Thoracic aorta endothelial cell (primary cell): Measurements from ENCODE around the gene NBPF20. TPM values are rescaled to one million over a fixed set of nuclear protein-coding genes. Genes with fewer than 3 reads are reported as not detected.
A peak's percentile ranks its signal among the peaks of the same experiment; 100 is the strongest.

Experiments used
- small RNA-seq: library from RNA; depleted of rRNA; stranded (forward); fragments of <200 nt; gene quantifications from one replicate; pipeline ENCODE3, GENCODE V24; 2012
- total RNA-seq: library from RNA; depleted of rRNA; stranded (reverse); fragments of >200 nt; gene quantifications from 2 replicates; pipeline ENCODE4 v1.2.3, GENCODE V29; 2012

The NBPF20 gene, protein sequence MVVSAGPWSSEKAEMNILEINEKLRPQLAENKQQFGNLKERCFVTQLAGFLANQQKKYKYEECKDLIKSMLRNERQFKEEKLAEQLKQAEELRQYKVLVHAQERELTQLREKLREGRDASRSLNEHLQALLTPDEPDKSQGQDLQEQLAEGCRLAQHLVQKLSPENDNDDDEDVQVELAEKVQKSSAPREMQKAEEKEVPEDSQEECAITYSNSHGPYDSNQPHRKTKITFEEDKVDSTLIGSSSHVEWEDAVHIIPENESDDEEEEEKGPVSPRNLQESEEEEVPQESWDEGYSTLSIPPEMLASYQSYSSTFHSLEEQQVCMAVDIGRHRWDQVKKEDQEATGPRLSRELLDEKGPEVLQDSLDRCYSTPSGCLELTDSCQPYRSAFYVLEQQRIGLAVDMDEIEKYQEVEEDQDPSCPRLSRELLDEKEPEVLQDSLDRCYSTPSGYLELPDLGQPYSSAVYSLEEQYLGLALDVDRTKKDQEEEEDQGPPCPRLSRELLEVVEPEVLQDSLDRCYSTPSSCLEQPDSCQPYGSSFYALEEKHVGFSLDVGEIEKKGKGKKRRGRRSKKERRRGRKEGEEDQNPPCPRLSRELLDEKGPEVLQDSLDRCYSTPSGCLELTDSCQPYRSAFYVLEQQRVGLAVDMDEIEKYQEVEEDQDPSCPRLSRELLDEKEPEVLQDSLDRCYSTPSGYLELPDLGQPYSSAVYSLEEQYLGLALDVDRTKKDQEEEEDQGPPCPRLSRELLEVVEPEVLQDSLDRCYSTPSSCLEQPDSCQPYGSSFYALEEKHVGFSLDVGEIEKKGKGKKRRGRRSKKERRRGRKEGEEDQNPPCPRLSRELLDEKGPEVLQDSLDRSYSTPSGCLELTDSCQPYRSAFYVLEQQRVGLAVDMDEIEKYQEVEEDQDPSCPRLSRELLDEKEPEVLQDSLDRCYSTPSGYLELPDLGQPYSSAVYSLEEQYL (N-terminal part only)
- 2.5 and 3.7 TPM in 2 replicates for total RNA-seq

DNA sequence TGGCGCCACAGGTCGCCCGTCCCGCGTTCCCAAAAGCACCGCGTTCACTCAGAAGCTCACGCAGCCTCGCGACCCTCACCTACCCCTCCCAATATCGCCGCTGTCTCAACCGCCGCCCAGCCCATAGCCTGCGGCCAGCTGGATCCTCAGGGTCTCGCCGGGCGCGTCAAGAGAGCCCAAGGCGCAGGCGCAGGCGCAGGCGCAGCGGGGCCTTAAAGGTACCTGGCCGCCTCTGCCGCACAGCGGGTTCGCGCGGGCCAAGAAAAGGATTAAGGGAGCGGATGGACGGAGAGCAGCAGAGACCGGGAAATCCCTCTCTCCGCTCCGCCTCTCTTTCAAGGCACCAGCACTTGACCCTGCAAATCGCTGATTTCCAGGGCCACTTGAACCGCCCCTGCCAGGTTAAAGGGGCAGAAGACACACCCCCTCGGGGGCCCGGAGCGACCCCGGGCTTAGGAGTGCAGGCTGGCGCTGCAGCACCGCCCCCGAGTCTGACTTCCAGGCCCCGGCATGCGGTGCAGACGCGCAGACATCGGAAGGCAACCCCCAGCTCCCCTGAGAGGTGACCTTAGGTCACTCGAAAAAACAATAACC, at the start of gene NBPF20:
Gene NBPF20, minus strand, starts transcription at position 168 of the 594 bp plus-strand sequence. CDS start 20,331 bp downstream, outside the sequence.

Small RNA genes lying within 50 kb of the gene (small RNA-seq; reads per million reads assigned to genes)
- gene RF00003 = 24.4 reads per million, percentile 96 among the genes with 10 or more reads in this experiment

Other genes with a start within 250 kb of the NBPF20 start
- gene PPIAL4D, start 183.4 kb downstream of the NBPF20 start, total RNA-seq = not detected in 2 replicates
- gene GPR89A, start 182.4 kb upstream of the NBPF20 start, total RNA-seq = 48.9 and 49.2 TPM in 2 replicates